A549 treated with GW870086 at 1 μM for 4 hours (cell line): ENCODE data around the gene TARS3. TPM values are rescaled to one million over a fixed set of nuclear protein-coding genes. Genes with fewer than 3 reads are reported as not detected.

ENCODE experiments used
- total RNA-seq: library from RNA; stranded (reverse); fragments of 200-300 nt; extraction: Qiagen RNA extraction; gene quantifications from 5 replicates; pipeline ENCODE4 v1.2.3, GENCODE V29; 2022; ENCODE audit warnings: low read depth

The TARS3 gene
- 6.9 to 8.7 TPM (median 7.8 TPM) in 5 replicates for total RNA-seq

DNA sequence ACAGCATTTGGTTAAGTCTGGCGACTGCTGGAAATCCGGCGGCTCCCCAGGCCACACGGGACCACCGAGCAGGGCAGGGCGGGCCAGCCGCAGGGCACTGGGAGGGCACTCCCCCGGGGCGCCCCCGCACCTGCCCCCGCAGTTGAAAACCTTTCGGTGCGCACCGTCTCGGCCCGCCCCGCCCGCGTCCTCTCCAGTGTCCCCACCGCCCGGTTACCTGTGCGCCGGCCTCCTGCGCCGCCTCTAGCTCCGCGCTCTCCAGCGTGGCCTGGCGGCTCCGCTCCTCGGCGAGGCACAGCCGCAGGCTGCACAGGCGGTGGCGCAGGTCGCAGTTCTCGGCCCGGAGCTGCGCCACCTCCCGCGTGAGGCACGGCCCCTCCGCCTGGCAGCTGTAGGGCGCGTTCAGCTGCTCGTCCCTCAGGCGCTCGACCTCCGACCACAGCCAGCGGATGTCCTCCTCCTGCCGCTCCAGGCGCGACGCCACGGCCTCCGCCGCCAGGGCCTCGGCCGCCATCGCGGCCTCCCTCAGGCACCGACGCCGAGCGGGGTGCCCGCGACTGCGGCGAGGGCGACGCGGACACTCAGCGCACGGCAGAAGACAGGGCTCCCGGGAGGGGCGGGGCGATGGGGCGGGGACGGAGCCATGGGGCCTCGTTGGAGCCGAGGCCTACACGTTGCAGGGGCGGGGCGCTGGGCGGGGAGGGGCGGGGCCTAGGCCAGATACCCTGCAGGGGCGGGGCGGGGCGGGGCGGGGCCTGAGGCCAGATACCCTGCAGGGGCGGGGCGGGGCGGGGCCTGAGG is at the start of gene TARS3:
TARS3 (minus strand) TSS at position 600 of the 801 bp plus-strand sequence; CDS start at position 514, 86 bp downstream.

DNA sequence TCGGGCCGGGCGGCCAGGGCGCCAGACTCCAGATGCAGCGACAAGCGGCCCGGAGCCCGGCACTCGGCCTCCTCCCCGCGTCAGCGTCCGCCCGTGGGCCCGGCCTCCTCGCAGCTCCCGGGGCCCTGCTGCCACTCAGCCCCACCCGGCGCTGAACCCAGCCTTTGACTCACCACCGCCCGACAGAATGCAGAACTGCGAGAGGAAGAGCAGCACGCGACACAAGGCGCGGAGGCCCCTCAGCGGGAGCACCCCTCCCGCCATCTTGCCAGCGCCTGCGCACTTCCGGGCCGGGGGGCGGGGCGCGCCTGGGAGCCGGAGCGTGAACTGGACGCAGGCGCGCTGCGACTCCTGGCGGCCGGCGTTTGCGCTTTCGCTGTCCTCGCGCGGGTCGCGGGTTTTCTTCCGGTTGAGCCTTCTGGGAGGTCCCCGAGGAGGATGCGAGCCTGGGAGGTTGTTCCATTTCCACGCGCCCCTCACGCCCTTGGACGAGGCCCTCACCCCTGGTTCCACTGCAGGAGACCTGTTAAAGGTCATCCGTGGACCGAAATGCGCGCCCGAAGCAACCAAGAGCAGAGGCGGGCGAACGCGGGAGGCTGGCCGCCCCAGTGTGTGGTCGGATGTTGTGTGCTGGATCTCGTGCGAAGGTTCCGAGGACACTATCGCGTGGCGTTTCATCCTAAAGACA is 72.0 kb downstream of the TARS3 start, which contains the start of gene TM2D3:
TM2D3 (minus strand) TSS at position 284 of the 688 bp plus-strand sequence; CDS start at position 264, 20 bp downstream.

Other genes with a start within 250 kb of the TARS3 start
- gene PCSK6, start 234.8 kb downstream of the TARS3 start, total RNA-seq, result 8.8 to 12.0 TPM (median 11.1 TPM) in 5 replicates
- gene TM2D3, start 72.1 kb downstream of the TARS3 start, total RNA-seq, result 29.7 to 33.4 TPM (median 31.0 TPM) in 5 replicates
- not detected in 5 replicates for gene OR4F6, start 79.0 kb upstream of the TARS3 start, total RNA-seq
- not detected in 5 replicates for gene OR4F15, start 87.7 kb upstream of the TARS3 start, total RNA-seq